Measurements from ENCODE around the gene ZNF284. TPM values are rescaled to one million over a fixed set of nuclear protein-coding genes. Genes with fewer than 3 reads are reported as not detected.

Gene ZNF284
- total and polyA plus RNA-seq, 7 experiments from 2014 or later = 0.54 to 4.4 (median 1.9) TPM

DNA sequence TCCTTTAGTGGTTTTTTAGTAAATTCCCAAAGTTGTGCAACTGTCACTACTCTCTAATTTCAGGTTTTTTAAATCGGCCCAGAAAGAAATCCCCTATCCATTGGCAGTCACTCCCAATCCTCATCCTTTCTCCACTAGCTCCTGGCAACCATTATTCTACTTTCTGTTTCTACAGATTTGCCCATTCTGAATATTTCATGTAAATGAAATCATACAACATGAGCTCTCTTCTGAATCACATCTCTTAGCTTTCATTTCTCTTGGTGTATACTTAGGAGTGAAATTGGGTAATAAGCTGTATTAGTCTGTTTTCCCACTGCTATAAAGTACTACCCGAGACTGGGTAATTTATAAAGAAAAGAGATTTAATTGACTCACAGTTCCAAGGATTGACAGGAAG is 29.8 kb upstream of the ZNF284 start:
- Histone ChIP-seq H3K4me3 (ENCODE audit: low read length) (no peak overlapping the region), H3K36me3 (ENCODE audit: control insufficient read depth in 2 of 3, insufficient read depth in 3 of 3, low read length in 3 of 3) (no peaks in the 10 kb centered on the region), H3K9me3 (ENCODE audit: control insufficient read depth in 2 of 3, low read length in 3 of 3) (peaks cover 0 to 16% (median 0%) of the 10 kb centered on the region in 3 experiments), H3K27me3 (ENCODE audit: control insufficient read depth in 2 of 2, insufficient read depth in 2 of 2, low read length in 2 of 2) (peaks cover 0 to 2% of the 10 kb centered on the region in 2 donors), H3K4me1 (ENCODE audit: control insufficient read depth in 2 of 2, insufficient read depth in 2 of 2, low read length in 2 of 2) (no peaks in the 10 kb centered on the region), H3K27ac (ENCODE audit: low read depth, low read length) (no peak overlapping the region)
- H3K27ac Mint-ChIP-seq = no peak overlapping the region
- H3K9me3 Mint-ChIP-seq = peaks cover 13 to 79% (median 55%) of the 10 kb centered on the region in 11 donors
- ChIA-PET CTCF (interaction anchor here (1.1 kb wide), 1 partner anchor 12 kb away, joined by 3 read pairs; no protein-coding TSS in a partner anchor), POLR2A (no interaction called here)
- H3K4me3 Mint-ChIP-seq = no peak overlapping the region
- ATAC-seq (no peak), DNase-seq (no peak)
- no peaks in the 10 kb centered on the region for H3K4me1 Mint-ChIP-seq
- H3K36me3 Mint-ChIP-seq = peaks cover 0 to 30% (median 7%) of the 10 kb centered on the region in 5 donors
- H3K27me3 Mint-ChIP-seq = peaks cover 0 to 63% (median 24%) of the 10 kb centered on the region in 5 donors
- intact Hi-C loops (cut with micrococcal nuclease) = no loop called here

DNA sequence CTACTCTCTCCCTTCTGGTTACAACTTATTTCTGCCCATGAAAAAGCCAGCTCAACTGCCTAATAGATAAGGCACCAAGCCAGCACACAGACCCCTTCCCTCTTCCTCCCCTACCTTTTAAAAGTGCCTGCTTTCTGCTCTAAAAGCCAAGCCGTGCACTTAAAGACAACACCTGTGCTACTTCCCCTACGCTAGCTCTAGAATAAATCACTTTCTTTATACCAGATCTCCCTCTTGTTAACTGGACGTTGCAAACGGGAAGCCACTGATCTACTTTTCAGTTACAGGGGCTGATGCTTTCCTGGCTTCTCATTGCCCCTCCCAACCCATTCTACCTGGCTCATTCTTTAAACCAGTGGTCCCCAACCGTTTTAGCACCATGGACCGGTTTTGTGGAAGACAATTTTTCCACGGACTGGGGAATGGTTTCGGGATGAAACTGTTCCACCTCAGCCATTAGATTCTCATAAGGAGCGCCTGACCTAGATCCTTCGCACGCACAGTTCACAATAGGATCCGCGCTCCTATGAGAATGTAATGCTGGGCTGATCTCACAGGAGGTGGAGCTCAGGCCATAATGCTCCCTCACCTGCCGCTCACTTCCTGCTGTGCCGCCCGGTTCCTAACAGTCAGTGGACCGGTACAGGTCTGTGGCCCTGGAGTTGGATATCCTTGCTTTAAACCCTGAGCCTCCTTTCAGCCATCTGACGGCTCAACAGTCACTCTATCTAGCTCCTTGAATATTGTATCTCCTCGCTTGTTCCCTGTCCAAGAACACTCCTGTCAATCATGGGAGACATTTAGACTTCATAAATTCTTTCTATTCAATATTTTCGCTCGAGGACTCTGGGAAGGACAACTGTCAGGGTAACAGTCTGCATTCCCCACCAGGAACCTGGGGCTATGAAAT is 21.0 kb upstream of the ZNF284 start:
- peaks cover 0 to 22% (median 0%) of the 10 kb centered on the region in 3 experiments for H3K36me3 ChIP-seq (ENCODE audit: control insufficient read depth in 2 of 3, insufficient read depth in 3 of 3, low read length in 3 of 3)
- ATAC-seq = peak; percentile 48
- H3K4me3 ChIP-seq (ENCODE audit: low read length) = peak overlapping the region; percentile 58
- H3K27ac Mint-ChIP-seq = peak overlapping the region in 8 of 9 donors; percentile 33 to 91 (median 82)
- peaks cover 9 to 68% (median 31%) of the 10 kb centered on the region in 11 donors for H3K9me3 Mint-ChIP-seq
- H3K36me3 Mint-ChIP-seq = peaks cover 9 to 37% (median 27%) of the 10 kb centered on the region in 5 donors
- ChIA-PET CTCF (no interaction called here), POLR2A (interaction anchor here (0.6 to 1.9 kb wide), 8 partner anchors 19 to 546 kb away, joined by 3 to 9 read pairs (median 4); no protein-coding TSS in a partner anchor)
- peak overlapping the region; percentile 71 to 98 (median 96) for H3K4me3 Mint-ChIP-seq
- DNase-seq = peak in 3 of 9 donors; percentile 2 to 20 (median 16)
- peak overlapping the region; percentile 53 for H3K27ac ChIP-seq (ENCODE audit: low read depth, low read length)
- no peaks in the 10 kb centered on the region for H3K27me3 ChIP-seq (ENCODE audit: control insufficient read depth in 2 of 2, insufficient read depth in 2 of 2, low read length in 2 of 2)
- H3K9me3 ChIP-seq (ENCODE audit: control insufficient read depth in 2 of 3, low read length in 3 of 3) = peaks cover 0 to 7% (median 0%) of the 10 kb centered on the region in 3 experiments
- H3K4me1 ChIP-seq (ENCODE audit: control insufficient read depth in 2 of 2, insufficient read depth in 2 of 2, low read length in 2 of 2) = no peaks in the 10 kb centered on the region
- peaks cover 0 to 27% (median 17%) of the 10 kb centered on the region in 5 donors for H3K27me3 Mint-ChIP-seq
- H3K4me1 Mint-ChIP-seq = peaks cover 7 to 36% (median 28%) of the 10 kb centered on the region in 7 donors
- intact Hi-C loops (cut with micrococcal nuclease) = loop anchor here in 1 of 2 donors (1.0 to 2.0 kb wide), 11 partner anchors 21 to 449 kb away; partner anchors contain the start of genes ZNF155, ZNF180, ZNF222 and ZNF225

DNA sequence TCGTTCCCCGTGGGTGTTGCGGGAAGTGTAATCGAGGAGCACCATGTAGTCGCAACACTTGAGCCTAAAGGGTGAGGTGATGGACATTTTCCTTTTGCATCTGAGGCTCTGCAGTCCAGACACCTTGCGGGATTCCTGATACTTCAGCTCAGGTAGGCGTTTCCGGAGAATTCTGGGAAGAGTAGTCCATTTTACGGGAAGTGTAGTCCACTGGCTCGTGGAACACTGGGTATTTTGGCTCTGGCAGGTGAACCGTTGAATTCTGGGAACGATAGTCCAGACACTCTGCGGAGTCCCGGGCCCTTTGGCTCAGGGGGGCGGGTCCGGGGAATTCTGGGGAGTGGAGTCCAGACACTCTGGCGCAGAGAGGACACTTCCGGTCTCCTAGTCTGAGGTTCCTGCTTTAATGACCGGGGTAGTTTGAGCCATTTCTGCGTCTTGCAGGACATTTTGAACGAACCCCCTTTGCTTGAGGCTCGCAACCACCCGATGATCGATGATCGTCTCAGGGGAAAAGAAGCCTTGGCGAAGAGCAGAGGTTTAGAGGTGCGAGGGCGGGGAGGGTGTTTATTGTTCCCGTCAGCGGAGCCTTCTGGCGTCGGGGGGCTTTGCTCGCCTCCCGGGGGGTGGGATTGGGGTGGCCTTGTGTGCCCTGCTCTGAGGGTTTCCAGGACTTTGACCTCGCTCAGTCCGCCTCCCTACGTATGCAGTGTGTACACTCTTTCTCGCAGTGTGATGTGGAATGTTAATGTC is 20.1 kb upstream of the ZNF284 start, which contains the start of gene ZNF223:
Gene ZNF223, plus strand, starts transcription at position 387 of the 753 bp plus-strand sequence. CDS start 3,141 bp downstream, outside the sequence.
- H3K36me3 ChIP-seq (ENCODE audit: control insufficient read depth in 2 of 3, insufficient read depth in 3 of 3, low read length in 3 of 3) = peaks cover 0 to 23% (median 0%) of the 10 kb centered on the region in 3 experiments
- H3K36me3 Mint-ChIP-seq = peaks cover 9 to 41% (median 30%) of the 10 kb centered on the region in 5 donors
- H3K27me3 ChIP-seq (ENCODE audit: control insufficient read depth in 2 of 2, insufficient read depth in 2 of 2, low read length in 2 of 2) = no peaks in the 10 kb centered on the region
- peak within 1 kb of the TSS; percentile 53 for H3K27ac ChIP-seq (ENCODE audit: low read depth, low read length)
- peak within 1 kb of the TSS; percentile 71 to 98 (median 96) for H3K4me3 Mint-ChIP-seq
- POLR2A ChIA-PET = interaction anchor here (0.7 to 1.8 kb wide), 6 partner anchors 19 to 155 kb away, joined by 3 to 9 read pairs (median 3); no protein-coding TSS in a partner anchor
- ATAC-seq = peak; percentile 85
- intact Hi-C loops (cut with micrococcal nuclease) = loop anchor here in 1 of 2 donors (1.0 to 2.0 kb wide), 11 partner anchors 20 to 448 kb away; partner anchors contain the start of genes ZNF155, ZNF180, ZNF222 and ZNF225
- peak within 1 kb of the TSS in 8 of 9 donors; percentile 36 to 91 (median 82) for H3K27ac Mint-ChIP-seq
- peaks cover 7 to 36% (median 28%) of the 10 kb centered on the region in 7 donors for H3K4me1 Mint-ChIP-seq
- peaks cover 0 to 7% (median 0%) of the 10 kb centered on the region in 3 experiments for H3K9me3 ChIP-seq (ENCODE audit: control insufficient read depth in 2 of 3, low read length in 3 of 3)
- CTCF ChIA-PET = no interaction called here
- H3K4me1 ChIP-seq (ENCODE audit: control insufficient read depth in 2 of 2, insufficient read depth in 2 of 2, low read length in 2 of 2) = no peaks in the 10 kb centered on the region
- peaks cover 9 to 67% (median 30%) of the 10 kb centered on the region in 11 donors for H3K9me3 Mint-ChIP-seq
- DNase-seq = peak in 8 of 9 donors; percentile 14 to 52 (median 40)
- peak within 1 kb of the TSS; percentile 58 for H3K4me3 ChIP-seq (ENCODE audit: low read length)
- H3K27me3 Mint-ChIP-seq = peaks cover 0 to 22% (median 13%) of the 10 kb centered on the region in 5 donors

DNA sequence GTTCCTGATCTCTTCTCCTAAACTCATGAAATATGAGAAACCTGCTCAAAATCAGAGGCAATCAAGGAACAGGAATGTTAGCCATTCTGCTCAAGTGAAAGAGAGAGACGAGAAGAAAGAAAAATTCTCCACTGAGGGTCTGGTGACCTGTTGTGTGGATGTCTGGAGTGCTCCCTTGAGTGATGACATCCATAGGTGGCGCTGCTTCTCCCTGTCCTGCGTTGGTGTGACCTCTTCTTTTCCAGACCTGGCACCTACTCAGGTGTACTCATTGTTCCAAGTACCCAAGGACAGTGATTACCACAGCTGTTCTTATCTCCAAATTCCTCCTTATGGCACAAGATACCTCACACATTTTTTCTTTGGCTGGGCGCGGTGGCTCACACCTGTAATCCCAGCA is 16.1 kb upstream of the ZNF284 start:
- DNase-seq (no peak), ATAC-seq (no peak)
- peak overlapping the region in 1 of 10 donors; percentile 30 for H3K4me3 Mint-ChIP-seq
- H3K27ac Mint-ChIP-seq = no peak overlapping the region
- no peak overlapping the region for H3K27ac ChIP-seq (ENCODE audit: low read depth, low read length)
- intact Hi-C loops (cut with micrococcal nuclease) = no loop called here
- H3K4me1 Mint-ChIP-seq = peaks cover 7 to 31% (median 24%) of the 10 kb centered on the region in 7 donors
- peaks cover 0 to under 1% (median 0%) of the 10 kb centered on the region in 5 donors for H3K27me3 Mint-ChIP-seq
- H3K27me3 ChIP-seq (ENCODE audit: control insufficient read depth in 2 of 2, insufficient read depth in 2 of 2, low read length in 2 of 2) = no peaks in the 10 kb centered on the region
- POLR2A ChIA-PET = no interaction called here
- peaks cover 0 to 18% (median 0%) of the 10 kb centered on the region in 3 experiments for H3K9me3 ChIP-seq (ENCODE audit: control insufficient read depth in 2 of 3, low read length in 3 of 3)
- no peaks in the 10 kb centered on the region for H3K4me1 ChIP-seq (ENCODE audit: control insufficient read depth in 2 of 2, insufficient read depth in 2 of 2, low read length in 2 of 2)
- CTCF ChIA-PET = no interaction called here
- peaks cover 0 to 55% (median 0%) of the 10 kb centered on the region in 3 experiments for H3K36me3 ChIP-seq (ENCODE audit: control insufficient read depth in 2 of 3, insufficient read depth in 3 of 3, low read length in 3 of 3)
- peaks cover 8 to 73% (median 68%) of the 10 kb centered on the region in 5 donors for H3K36me3 Mint-ChIP-seq
- H3K4me3 ChIP-seq (ENCODE audit: low read length) = no peak overlapping the region
- peaks cover 7 to 75% (median 34%) of the 10 kb centered on the region in 11 donors for H3K9me3 Mint-ChIP-seq

DNA sequence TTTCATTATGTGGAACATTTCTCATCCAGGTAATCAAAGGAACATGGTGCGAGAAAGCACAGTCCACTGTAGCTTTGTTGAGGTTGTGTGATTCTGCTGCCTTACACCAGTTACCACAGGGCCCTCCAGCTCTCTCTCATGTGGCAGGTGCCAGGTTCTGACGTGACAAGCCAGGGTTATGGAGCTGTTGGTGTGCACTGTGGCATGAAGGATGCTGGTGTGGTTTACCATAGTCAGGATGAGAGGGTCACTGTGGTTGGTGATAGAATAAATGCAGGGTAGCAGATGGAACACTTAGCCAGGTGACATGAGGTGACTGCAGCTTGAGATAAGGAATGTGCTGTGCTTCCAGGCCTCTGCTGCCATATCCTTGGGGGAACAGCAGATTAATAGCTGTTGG is 12.7 kb upstream of the ZNF284 start:
- CTCF ChIA-PET = no interaction called here
- Mint-ChIP-seq H3K27ac (no peak overlapping the region), H3K4me3 (no peak overlapping the region), H3K9me3 (peaks cover 8 to 91% (median 36%) of the 10 kb centered on the region in 11 donors), H3K36me3 (peaks cover 8 to 95% (median 90%) of the 10 kb centered on the region in 5 donors), H3K4me1 (peaks cover 0 to 3% (median 0%) of the 10 kb centered on the region in 7 donors), H3K27me3 (no peaks in the 10 kb centered on the region)
- H3K4me3 ChIP-seq (ENCODE audit: low read length) = no peak overlapping the region
- ATAC-seq = no peak
- POLR2A ChIA-PET = no interaction called here
- H3K27me3 ChIP-seq (ENCODE audit: control insufficient read depth in 2 of 2, insufficient read depth in 2 of 2, low read length in 2 of 2) = no peaks in the 10 kb centered on the region
- H3K4me1 ChIP-seq (ENCODE audit: control insufficient read depth in 2 of 2, insufficient read depth in 2 of 2, low read length in 2 of 2) = no peaks in the 10 kb centered on the region
- no peak for DNase-seq
- peaks cover 0 to 27% (median 0%) of the 10 kb centered on the region in 3 experiments for H3K9me3 ChIP-seq (ENCODE audit: control insufficient read depth in 2 of 3, low read length in 3 of 3)
- H3K27ac ChIP-seq (ENCODE audit: low read depth, low read length) = no peak overlapping the region
- H3K36me3 ChIP-seq (ENCODE audit: control insufficient read depth in 2 of 3, insufficient read depth in 3 of 3, low read length in 3 of 3) = peaks cover 0 to 83% (median 0%) of the 10 kb centered on the region in 3 experiments
- intact Hi-C loops (cut with micrococcal nuclease) = no loop called here

DNA sequence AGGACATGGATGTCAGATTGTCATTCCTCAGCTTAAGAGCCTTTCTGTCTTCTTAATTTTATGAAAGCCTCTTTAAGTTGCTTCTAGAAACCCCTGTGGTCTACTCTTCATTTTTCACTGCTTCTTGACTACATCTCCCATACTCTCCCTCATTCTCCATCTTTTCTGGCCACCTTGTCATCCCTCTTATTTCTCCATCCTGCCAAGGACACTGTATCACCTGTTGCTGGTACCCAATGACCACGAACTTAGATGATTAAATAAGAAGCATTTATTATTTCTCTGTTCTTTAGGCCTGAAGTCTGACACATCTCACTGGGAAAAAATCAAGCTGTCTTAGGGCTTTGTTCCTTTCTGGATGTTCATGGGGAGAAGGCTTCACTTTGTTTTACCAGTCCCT is 10.9 kb upstream of the ZNF284 start:
- POLR2A ChIA-PET = no interaction called here
- H3K27me3 Mint-ChIP-seq = no peaks in the 10 kb centered on the region
- intact Hi-C loops (cut with micrococcal nuclease) = no loop called here
- no peak overlapping the region for H3K4me3 ChIP-seq (ENCODE audit: low read length)
- no peaks in the 10 kb centered on the region for H3K4me1 ChIP-seq (ENCODE audit: control insufficient read depth in 2 of 2, insufficient read depth in 2 of 2, low read length in 2 of 2)
- H3K27me3 ChIP-seq (ENCODE audit: control insufficient read depth in 2 of 2, insufficient read depth in 2 of 2, low read length in 2 of 2) = no peaks in the 10 kb centered on the region
- H3K36me3 ChIP-seq (ENCODE audit: control insufficient read depth in 2 of 3, insufficient read depth in 3 of 3, low read length in 3 of 3) = peaks cover 0 to 73% (median 0%) of the 10 kb centered on the region in 3 experiments
- peaks cover under 1 to 93% (median 88%) of the 10 kb centered on the region in 5 donors for H3K36me3 Mint-ChIP-seq
- no peak for ATAC-seq
- no peaks in the 10 kb centered on the region for H3K4me1 Mint-ChIP-seq
- H3K27ac ChIP-seq (ENCODE audit: low read depth, low read length) = no peak overlapping the region
- CTCF ChIA-PET = no interaction called here
- DNase-seq = no peak
- H3K9me3 Mint-ChIP-seq = peaks cover 6 to 91% (median 38%) of the 10 kb centered on the region in 11 donors
- H3K27ac Mint-ChIP-seq = no peak overlapping the region
- H3K4me3 Mint-ChIP-seq = no peak overlapping the region
- H3K9me3 ChIP-seq (ENCODE audit: control insufficient read depth in 2 of 3, low read length in 3 of 3) = peaks cover 0 to 33% (median 10%) of the 10 kb centered on the region in 3 experiments

All from naive thymus-derived CD4-positive, alpha-beta T cell (primary cell).